Right atrium auricular region (tissue), 2 donors: ENCODE measurements around the gene PIGM. TPM values are rescaled to one million over a fixed set of nuclear protein-coding genes. Genes with fewer than 3 reads are reported as not detected.

Experiments
- DNase-seq: peaks from one replicate; pipeline ENCODE4 v3.0.0-alpha.2; 2019; ENCODE audit warnings: low spot score
- H3K27ac ChIP-seq, 2 donors: fragments of 200-600 bp; sonication (generic); 1 replicate in 1 of 2; 2 replicates in 1 of 2; pipeline ENCODE4 v1.5.1; 2016 to 2019
- H3K27me3 ChIP-seq, 2 donors: fragments of 200-600 bp; sonication (generic); one replicate each; pipeline versions ENCODE4 v1.5.1 to v1.6.0; 2017 to 2019
- H3K36me3 ChIP-seq: fragments of 200-600 bp; sonication (generic); one replicate; pipeline ENCODE4 v1.5.1; 2016
- H3K4me1 ChIP-seq, 2 donors: fragments of 200-600 bp; sonication (generic); one replicate each; pipeline versions ENCODE4 v1.5.1 to v1.6.0; 2017 to 2019
- H3K4me3 ChIP-seq, 2 donors: fragments of 200-600 bp; sonication (generic); 1 replicate in 1 of 2; 2 replicates in 1 of 2; pipeline ENCODE4 v1.5.1; 2017 to 2019; ENCODE audit warnings: mild to moderate bottlenecking in 1 of 2, moderate library complexity in 1 of 2
- H3K9me3 ChIP-seq, 2 donors: fragments of 200-600 bp; sonication (generic); one replicate each; pipeline ENCODE4 v1.5.1; 2019
- CTCF ChIP-seq, 2 donors: fragments of 200-600 bp; sonication (generic); IDR thresholded peaks; one replicate each; pipeline ENCODE4 v1.5.1; 2019; ENCODE audit warnings: antibody characterized with exemption in 2 of 2
- total RNA-seq, 2 donors: library from RNA; depleted of rRNA; stranded (reverse); fragments of >200 nt; gene quantifications; one replicate each; pipeline ENCODE4 v1.1.0, GENCODE V29; 2016

Gene PIGM
- total RNA-seq, 2 donors from 2014 or later = 2.4 to 3.2 TPM

- Histone ChIP-seq H3K4me3 (no peak overlapping the region), H3K27ac (no peak overlapping the region), H3K36me3 (no peaks in the 10 kb centered on the region), H3K27me3 (no peaks in the 10 kb centered on the region), H3K9me3 (no peaks in the 10 kb centered on the region), H3K4me1 (peaks cover 0 to 3% of the 10 kb centered on the region in 2 donors)
- no peak for TF ChIP-seq CTCF (IDR thresholded peaks at IDR 0.05)
- DNase-seq = no peak
Observed at GRCh38 chr1:160018347-160018746, 13.4 kb downstream of the PIGM start.

- no peaks in the 10 kb centered on the region for H3K4me1 ChIP-seq
- H3K9me3 ChIP-seq = no peaks in the 10 kb centered on the region
- H3K27me3 ChIP-seq = no peaks in the 10 kb centered on the region
- no peak for TF ChIP-seq CTCF (IDR thresholded peaks at IDR 0.05)
- no peaks in the 10 kb centered on the region for H3K36me3 ChIP-seq
- no peak for DNase-seq
- no peak overlapping the region for H3K27ac ChIP-seq
- H3K4me3 ChIP-seq = no peak overlapping the region
Observed at GRCh38 chr1:160017592-160017991, 14.2 kb downstream of the PIGM start.

GRCh38 chr1:160011781-160012180 is 20.0 kb downstream of the PIGM start:
- Histone ChIP-seq H3K4me3 (no peak overlapping the region), H3K27me3 (no peaks in the 10 kb centered on the region), H3K27ac (no peak overlapping the region), H3K36me3 (no peaks in the 10 kb centered on the region), H3K4me1 (no peaks in the 10 kb centered on the region), H3K9me3 (no peaks in the 10 kb centered on the region)
- DNase-seq = no peak
- no peak for TF ChIP-seq CTCF (IDR thresholded peaks at IDR 0.05)

GRCh38 chr1:160009801-160010200 is 22.0 kb downstream of the PIGM start:
- Histone ChIP-seq H3K27me3 (no peaks in the 10 kb centered on the region), H3K4me3 (no peak overlapping the region), H3K27ac (no peak overlapping the region), H3K4me1 (no peaks in the 10 kb centered on the region), H3K36me3 (no peaks in the 10 kb centered on the region), H3K9me3 (no peaks in the 10 kb centered on the region)
- no peak for DNase-seq
- TF ChIP-seq CTCF (IDR thresholded peaks at IDR 0.05) = no peak

- H3K27me3 ChIP-seq = no peaks in the 10 kb centered on the region
- no peaks in the 10 kb centered on the region for H3K36me3 ChIP-seq
- no peak overlapping the region for H3K27ac ChIP-seq
- H3K4me3 ChIP-seq = no peak overlapping the region
- H3K9me3 ChIP-seq = no peaks in the 10 kb centered on the region
- H3K4me1 ChIP-seq = no peaks in the 10 kb centered on the region
- TF ChIP-seq CTCF (IDR thresholded peaks at IDR 0.05) = no peak
- DNase-seq = no peak
Observed at GRCh38 chr1:160009081-160009480, 22.7 kb downstream of the PIGM start.

- no peak overlapping the region for H3K4me3 ChIP-seq
- no peaks in the 10 kb centered on the region for H3K4me1 ChIP-seq
- no peaks in the 10 kb centered on the region for H3K27me3 ChIP-seq
- no peaks in the 10 kb centered on the region for H3K36me3 ChIP-seq
- no peaks in the 10 kb centered on the region for H3K9me3 ChIP-seq
- peak; percentile 71 to 85 for TF ChIP-seq CTCF (IDR thresholded peaks at IDR 0.05)
- no peak for DNase-seq
- H3K27ac ChIP-seq = no peak overlapping the region
Observed at GRCh38 chr1:160007577-160008200, 24.1 kb downstream of the PIGM start.
